Amniotic stem cell (primary cell): ENCODE results near the gene NLGN3.

Source experiments
- DNase-seq: peaks from one replicate; lab custom pipeline; 2025; lab: John Stamatoyannopoulos, UW

Gene NLGN3

GRCh38 chrX:71214604-71215337 is 70.1 kb downstream of the NLGN3 start:
- DNase-seq, result no peak

- DNase-seq, result no peak
These were observed 70.8 kb downstream of the NLGN3 start for GRCh38 chrX:71215338-71215912.

- DNase-seq, result no peak
These were observed 71.8 kb downstream of the NLGN3 start for GRCh38 chrX:71216485-71216884.

- DNase-seq, result no peak
These were observed 72.7 kb downstream of the NLGN3 start for GRCh38 chrX:71217298-71217697.
